AG09319 (cell line): ENCODE data around the gene OR8B12.

ENCODE experiments used
- DNase-seq: peaks from one replicate; pipeline ENCODE4 v3.0.0-alpha.2; 2010; ENCODE audit warnings: low read depth; ENCODE audit errors: extremely low read depth
- CTCF ChIP-seq: IDR thresholded peaks from 2 replicates; pipeline ENCODE4 v1.5.1; 2011; ENCODE audit warnings: low read depth, mild to moderate bottlenecking, inconsistent platforms, low read length, moderate library complexity

Gene OR8B12

DNA sequence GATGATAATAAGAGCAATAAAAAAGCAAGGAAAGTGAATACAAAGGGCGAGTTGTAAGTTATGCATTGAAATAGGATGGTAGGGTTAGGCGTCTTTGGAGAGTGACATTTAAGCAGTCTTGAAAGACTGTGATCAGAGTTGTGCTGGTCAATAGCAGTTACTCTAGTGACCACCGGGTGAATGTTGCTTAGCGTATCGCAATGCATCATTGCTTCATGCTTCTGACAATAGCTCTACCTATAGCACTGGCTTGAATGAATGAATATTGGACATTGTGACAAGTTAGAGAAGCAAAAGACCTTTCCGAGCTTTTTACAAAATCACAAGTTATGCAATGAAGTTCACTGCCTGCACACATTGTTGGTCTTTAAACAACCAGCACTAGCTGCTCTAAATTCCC is 7.7 kb upstream of the OR8B12 start:
- TF ChIP-seq CTCF = no peak
- no peak for DNase-seq

DNA sequence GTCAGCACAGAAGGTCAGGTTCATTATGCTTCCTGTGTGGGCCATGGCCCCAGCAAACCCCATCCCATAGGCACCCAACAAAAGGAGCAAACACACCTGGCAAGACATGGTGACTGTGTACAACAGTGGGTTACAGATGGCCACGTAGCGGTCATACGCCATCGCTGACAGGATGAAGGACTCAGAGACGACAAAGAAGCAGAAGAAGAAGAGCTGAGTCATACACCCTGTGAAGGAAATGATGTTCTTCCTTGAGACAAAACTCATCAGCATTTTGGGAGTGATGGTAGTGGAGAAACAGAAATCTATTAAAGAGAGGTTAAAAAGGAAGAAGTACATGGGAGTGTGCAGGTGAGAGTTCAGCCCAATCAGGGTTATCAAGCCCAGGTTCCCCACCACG is 309 bp downstream of the OR8B12 start:
- DNase-seq = no peak
- no peak for TF ChIP-seq CTCF

GRCh38 chr11:124541204-124541603 is 2.2 kb downstream of the OR8B12 start:
- no peak for DNase-seq
- no peak for TF ChIP-seq CTCF

DNA sequence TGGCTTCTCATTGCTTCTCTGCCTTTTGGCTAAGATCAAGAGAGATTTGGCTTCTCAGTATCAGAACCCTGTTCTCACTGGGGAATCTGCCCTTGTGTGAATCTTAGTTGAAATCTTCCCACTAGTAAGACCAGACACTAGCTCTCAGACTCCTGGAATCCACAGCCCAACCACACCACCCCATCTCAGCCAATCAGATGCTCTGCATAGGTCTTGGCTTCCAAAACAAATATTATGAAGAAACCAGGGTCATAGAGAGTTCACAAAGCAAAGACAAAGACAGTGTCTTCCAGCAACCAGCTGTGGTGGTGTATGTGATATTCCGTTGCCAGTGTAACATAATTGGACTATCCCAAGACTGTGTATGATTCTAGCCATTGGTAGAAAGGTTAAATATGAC is 5.4 kb downstream of the OR8B12 start:
- no peak for DNase-seq
- no peak for TF ChIP-seq CTCF

DNA sequence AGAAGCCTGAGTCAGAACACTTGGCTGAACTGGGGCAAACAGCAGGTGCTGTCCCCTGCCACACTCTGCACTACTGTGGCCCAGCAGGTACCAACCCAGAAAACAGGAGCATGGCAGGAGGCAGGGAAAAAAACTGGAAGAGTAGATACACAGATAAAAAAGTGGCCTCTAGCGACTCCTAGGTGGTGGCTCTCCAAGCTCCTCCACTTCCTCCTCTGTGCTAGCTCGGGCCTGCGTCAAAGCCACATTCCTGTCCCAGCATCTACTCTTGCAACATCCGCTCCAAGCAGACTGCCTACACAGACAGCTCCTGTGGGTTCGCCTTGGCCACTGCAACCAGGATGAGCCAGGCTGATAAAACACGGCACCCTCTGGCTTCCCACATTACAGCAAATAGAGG is 6.9 kb downstream of the OR8B12 start:
- TF ChIP-seq CTCF = no peak

DNA sequence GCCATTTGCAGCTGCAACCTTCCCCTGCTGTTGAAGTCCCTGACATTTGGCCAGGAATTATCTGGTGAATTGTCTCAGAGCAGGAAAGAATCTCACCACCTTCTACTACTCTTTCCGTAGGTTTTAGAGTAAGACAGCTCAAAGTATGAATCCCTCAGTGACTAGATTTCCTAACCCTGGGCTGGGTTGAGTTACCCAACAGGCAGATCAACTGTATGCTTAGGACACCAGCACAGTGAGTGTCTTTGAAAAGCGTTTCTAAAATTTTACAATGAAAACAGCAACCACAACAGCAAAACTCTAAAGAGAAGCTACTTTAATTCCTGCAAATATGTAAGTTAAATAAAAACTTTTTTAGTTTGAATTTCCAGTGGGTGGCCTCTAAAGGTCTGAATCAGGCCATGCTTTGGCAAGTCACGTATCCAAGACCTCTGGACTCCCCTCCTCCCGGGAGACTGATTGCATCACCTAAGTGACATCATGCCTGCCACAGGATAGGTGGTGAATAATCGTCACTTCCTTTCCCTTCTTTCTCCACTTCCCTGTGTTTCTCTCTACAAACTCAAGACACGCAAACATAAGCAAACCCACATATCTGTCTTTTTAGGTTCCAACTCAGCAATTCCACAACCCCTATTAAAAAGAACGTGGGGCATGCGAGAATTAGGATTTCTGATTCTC is 7.8 kb downstream of the OR8B12 start:
- DNase-seq = no peak
- TF ChIP-seq CTCF = no peak

More for the DNA sequence above, 6.9 kb downstream of the OR8B12 start:
- DNase-seq = no peak

DNA sequence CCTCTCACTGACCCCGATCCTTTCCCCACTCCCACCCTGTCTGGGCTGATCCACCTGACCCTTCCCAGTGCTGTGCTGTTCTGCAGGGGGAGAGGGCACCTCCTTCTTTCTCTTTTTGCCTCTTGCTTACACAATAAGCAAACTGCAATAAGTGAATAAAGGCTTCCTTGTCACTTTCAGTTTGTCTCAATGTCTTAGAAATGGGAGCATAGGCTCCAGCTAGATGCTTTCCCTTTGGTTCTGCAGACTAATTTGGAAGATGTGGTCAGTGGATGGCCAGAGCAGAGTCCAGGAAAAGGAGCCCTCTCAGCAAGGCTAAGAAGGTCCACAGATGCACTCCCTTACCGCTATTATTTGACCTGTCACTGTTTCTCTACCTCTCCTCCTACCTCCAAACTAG is 9.4 kb downstream of the OR8B12 start:
- TF ChIP-seq CTCF = no peak

More for the DNA sequence above, 9.4 kb downstream of the OR8B12 start:
- DNase-seq = no peak
